OCI-LY7 (cell line): Measurements from ENCODE around the gene SRP68.

Experiments
- EZH2phosphoT487 ChIP-seq: fragments of 200-600 bp; sonication (generic); IDR thresholded peaks from 2 replicates; pipeline ENCODE4 v1.6.1; 2018; ENCODE audit warnings: low read depth, borderline replicate concordance, mild to moderate bottlenecking, mixed run types, antibody characterized with exemption, low read length, moderate library complexity, mixed read lengths
- TF ChIP-seq, protein P1 (sequence below): fragments of 200-600 bp; sonication (generic); conservative IDR thresholded peaks from 2 replicates; pipeline ENCODE4 v1.5.1; 2014; ENCODE audit warnings: mild to moderate bottlenecking, antibody characterized with exemption, low read length, moderate library complexity, mixed read lengths

DNA sequence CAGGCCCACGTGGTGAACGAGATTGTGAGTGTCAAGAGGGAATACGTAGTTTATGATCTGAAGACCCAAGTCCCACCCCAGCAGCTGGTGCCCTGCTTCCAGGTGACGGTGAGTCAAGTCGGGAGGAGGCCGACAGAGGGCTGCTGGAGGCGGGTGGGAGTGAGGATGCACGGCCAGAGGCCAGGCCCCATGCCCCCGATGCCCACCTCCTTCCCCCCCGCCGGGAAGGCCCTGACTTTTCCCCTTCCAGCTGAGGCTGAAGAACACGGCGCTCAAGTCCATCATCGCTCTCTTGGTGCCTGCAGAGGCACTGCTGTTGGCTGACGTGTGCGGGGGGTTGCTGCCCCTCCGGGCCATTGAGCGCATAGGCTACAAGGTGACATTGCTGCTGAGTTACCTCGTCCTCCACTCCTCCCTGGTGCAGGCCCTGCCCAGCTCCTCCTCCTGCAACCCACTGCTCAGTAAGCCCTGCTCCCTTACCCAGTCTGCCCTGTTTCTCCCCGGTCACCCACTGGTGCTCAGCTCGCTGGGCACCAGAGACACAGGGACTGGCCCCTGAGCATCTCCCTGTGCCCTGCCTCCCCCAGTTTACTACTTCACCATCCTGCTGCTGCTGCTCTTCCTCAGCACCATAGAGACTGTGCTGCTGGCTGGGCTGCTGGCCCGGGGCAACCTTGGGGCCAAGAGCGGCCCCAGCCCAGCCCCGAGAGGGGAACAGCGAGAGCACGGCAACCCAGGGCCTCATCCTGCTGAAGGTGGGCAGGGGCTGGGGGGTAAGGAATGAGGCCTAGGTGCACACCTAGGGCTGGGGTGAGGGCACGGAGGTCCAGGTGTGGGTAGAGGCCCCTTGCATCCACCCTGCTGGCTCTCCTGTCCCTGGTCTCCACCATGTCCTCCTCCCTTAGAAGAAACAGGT, 9.2 kb upstream of the SRP68 start:
- TF ChIP-seq, protein P1, sequence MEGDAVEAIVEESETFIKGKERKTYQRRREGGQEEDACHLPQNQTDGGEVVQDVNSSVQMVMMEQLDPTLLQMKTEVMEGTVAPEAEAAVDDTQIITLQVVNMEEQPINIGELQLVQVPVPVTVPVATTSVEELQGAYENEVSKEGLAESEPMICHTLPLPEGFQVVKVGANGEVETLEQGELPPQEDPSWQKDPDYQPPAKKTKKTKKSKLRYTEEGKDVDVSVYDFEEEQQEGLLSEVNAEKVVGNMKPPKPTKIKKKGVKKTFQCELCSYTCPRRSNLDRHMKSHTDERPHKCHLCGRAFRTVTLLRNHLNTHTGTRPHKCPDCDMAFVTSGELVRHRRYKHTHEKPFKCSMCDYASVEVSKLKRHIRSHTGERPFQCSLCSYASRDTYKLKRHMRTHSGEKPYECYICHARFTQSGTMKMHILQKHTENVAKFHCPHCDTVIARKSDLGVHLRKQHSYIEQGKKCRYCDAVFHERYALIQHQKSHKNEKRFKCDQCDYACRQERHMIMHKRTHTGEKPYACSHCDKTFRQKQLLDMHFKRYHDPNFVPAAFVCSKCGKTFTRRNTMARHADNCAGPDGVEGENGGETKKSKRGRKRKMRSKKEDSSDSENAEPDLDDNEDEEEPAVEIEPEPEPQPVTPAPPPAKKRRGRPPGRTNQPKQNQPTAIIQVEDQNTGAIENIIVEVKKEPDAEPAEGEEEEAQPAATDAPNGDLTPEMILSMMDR = no peak
- TF ChIP-seq EZH2phosphoT487 = no peak
